Activated T-cell treated with anti-CD3 and anti-CD28 coated beads, Interleukin-2, amount 50 U/mL, for 24 hours (primary cell): ENCODE results near the gene RALGAPA2.
A peak's percentile ranks its signal among the peaks of the same experiment; 100 is the strongest.

ENCODE experiments used
- DNase-seq: peaks from one replicate; pipeline ENCODE4 v3.0.0-alpha.2; 2020
- H3K27ac Mint-ChIP-seq: 2 replicates; pipeline ENCODE4 v1.8.0; 2020; ENCODE audit warnings: mild to moderate bottlenecking, mixed read lengths
- H3K27me3 Mint-ChIP-seq: 2 replicates; pipeline ENCODE4 v1.8.0; 2020; ENCODE audit warnings: mixed read lengths
- H3K36me3 Mint-ChIP-seq: 2 replicates; pipeline ENCODE4 v1.8.0; 2020; ENCODE audit warnings: low read depth, mixed read lengths
- H3K4me1 Mint-ChIP-seq: 2 replicates; pipeline ENCODE4 v1.8.0; 2020; ENCODE audit warnings: low read depth, mixed read lengths
- H3K4me3 Mint-ChIP-seq: 2 replicates; pipeline ENCODE4 v1.8.0; 2020; ENCODE audit warnings: mild to moderate bottlenecking, moderate library complexity, mixed read lengths
- H3K9me3 Mint-ChIP-seq: 2 replicates; pipeline ENCODE4 v1.8.0; 2020; ENCODE audit warnings: mixed read lengths

The RALGAPA2 gene

GRCh38 chr20:20497242-20497978 lies 215.0 kb downstream of the RALGAPA2 start:
- Mint-ChIP-seq H3K4me3 (peak overlapping the region; percentile 39), H3K9me3 (no peaks in the 10 kb centered on the region), H3K4me1 (peaks cover 72% of the 10 kb centered on the region), H3K27ac (peak overlapping the region; percentile 91), H3K27me3 (no peaks in the 10 kb centered on the region), H3K36me3 (peaks cover 83% of the 10 kb centered on the region)
- no peak for DNase-seq

DNA sequence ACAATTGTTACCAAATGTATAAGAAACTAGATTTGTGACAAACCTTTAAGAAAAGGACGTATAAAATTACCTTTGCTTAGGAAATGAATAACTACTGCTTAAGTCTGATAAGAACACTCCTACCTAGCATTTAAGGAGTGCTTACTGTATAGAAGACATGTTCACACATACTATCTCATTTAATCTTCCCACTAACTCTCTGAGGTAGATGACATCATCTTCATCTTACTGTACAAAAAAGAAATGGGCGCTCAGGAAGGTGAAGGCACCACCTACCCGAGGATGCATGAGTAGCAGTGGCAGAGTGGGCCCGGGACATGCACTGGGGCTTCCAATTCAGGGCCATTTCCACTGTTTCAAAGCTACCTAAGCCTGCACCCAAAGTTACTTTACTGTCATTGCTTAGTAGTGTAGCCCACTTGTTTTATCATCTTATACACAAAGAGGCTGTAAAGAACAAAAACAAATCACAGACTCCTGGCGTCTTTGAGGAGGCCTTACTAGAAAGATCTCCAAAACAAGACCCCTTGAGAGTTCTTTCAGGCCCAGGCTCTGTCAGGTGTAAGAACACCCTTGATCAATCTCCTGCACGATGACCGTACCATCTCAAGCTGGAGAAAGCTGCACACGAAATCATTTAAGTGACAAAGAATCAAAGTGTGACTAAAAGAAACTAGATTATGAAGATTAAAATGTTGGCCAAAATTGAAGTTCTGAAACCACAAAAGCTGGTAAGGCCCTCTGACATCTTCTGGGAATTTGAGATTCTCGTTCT lies 216.5 kb downstream of the RALGAPA2 start:
- Mint-ChIP-seq H3K4me3 (peak overlapping the region; percentile 39), H3K36me3 (peaks cover 78% of the 10 kb centered on the region), H3K9me3 (no peaks in the 10 kb centered on the region), H3K27ac (peak overlapping the region; percentile 91), H3K27me3 (no peaks in the 10 kb centered on the region), H3K4me1 (peaks cover 78% of the 10 kb centered on the region)
- DNase-seq: no peak

GRCh38 chr20:20493701-20494100 lies 218.7 kb downstream of the RALGAPA2 start:
- peaks cover 81% of the 10 kb centered on the region for H3K36me3 Mint-ChIP-seq
- DNase-seq: no peak
- H3K9me3 Mint-ChIP-seq: no peaks in the 10 kb centered on the region
- no peaks in the 10 kb centered on the region for H3K27me3 Mint-ChIP-seq
- peaks cover 85% of the 10 kb centered on the region for H3K4me1 Mint-ChIP-seq
- H3K27ac Mint-ChIP-seq: no peak overlapping the region
- H3K4me3 Mint-ChIP-seq: no peak overlapping the region

DNA sequence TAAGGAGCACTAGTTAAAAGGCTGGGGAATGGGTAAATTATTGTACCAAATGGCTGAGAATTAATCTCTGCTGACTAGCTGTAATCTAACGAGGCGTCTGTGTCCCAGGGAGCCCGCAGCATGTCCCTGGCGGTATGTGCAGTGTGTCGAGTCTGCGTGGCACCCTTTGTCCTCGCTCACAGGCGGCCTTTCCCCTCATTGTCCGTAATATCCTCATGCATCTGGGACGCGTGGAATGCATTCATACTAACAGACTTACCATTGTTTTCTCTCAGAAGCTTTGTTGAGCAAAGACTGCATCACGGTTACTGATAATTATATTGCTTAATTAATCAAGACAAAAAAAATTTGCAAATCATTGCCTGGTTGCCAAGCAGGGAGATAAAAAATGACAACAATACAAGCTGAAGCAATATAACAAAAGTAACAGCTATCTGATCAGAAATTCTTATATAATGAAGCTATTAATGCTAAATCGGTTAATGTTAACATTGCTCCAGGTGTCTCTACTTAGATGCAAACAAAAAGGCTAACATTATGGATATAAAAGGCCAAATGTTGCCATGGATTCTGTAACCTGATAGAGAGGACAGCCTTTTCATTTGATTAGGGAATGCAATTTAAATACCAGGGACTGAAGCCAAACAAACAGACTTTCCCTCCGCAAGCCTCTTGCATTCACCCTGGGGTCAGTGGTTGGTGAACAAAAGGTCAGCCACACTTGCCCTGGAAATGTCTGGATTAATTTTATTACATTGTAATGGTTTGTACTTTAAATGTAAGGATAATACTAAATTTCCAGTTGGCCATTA lies 219.7 kb downstream of the RALGAPA2 start:
- Mint-ChIP-seq H3K4me1 (peaks cover 85% of the 10 kb centered on the region), H3K27me3 (no peaks in the 10 kb centered on the region), H3K36me3 (peaks cover 81% of the 10 kb centered on the region), H3K4me3 (no peak overlapping the region), H3K9me3 (no peaks in the 10 kb centered on the region), H3K27ac (peak overlapping the region; percentile 99)
- no peak for DNase-seq

DNA sequence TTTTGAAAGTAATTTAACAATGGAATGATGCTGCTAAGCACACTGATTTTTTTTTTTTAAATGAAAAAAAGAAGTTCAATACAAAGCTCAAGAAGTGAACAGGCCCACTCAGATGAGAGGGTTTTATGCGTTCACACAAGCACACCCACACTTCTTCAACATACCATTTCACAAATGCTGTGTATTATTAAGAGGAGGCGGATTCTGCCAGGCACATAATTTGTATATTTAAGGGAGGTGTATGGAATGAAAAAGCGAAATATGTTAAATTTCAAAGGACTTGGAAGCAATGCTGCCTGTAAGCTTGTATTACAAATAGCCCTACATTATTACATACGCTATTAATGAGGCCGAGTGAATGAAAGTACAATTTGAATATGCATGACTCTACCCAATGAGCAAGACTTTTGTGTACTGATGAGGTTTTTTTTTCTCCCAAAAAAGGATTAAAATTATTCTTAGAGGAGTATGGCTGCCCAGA lies 220.6 kb downstream of the RALGAPA2 start:
- DNase-seq: no peak
- Mint-ChIP-seq H3K4me1 (peaks cover 85% of the 10 kb centered on the region), H3K27me3 (no peaks in the 10 kb centered on the region), H3K4me3 (peak overlapping the region; percentile 81), H3K27ac (peak overlapping the region; percentile 99), H3K9me3 (no peaks in the 10 kb centered on the region), H3K36me3 (peaks cover 81% of the 10 kb centered on the region)

DNA sequence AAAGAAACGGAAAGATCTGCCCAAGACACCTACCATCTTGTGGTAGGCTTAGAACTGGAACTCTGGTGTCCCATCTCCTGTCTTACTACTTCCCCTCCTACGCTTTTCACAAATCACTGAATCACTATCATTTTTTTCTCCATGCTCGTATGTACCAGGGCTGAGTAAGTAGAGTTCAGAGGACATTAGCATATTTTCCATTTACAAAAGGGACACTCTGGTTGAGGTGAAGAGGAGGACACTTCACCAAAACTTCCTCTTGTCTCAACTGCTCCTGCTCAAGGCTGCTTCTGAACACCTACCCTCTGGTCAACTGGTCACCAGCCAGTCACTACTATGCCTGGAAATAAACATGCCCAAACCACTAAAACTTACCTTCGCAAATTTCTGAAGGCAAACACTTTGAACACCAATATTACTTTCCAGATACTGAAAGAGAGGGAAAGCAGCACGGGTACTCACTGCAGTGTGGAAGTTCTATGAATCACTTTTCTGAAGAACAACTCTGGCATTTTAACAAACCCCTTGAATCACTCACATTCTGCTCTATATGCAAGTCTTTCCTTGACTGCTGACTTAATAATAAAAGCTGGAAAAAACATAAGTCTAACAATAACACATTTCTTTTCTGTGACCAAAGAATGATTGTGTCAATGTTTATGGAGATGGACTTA lies 221.2 kb downstream of the RALGAPA2 start:
- Mint-ChIP-seq H3K4me3 (peak overlapping the region; percentile 81), H3K27me3 (no peaks in the 10 kb centered on the region), H3K27ac (peak overlapping the region; percentile 99)

GRCh38 chr20:20490673-20491072 lies 221.8 kb downstream of the RALGAPA2 start:
- peaks cover 80% of the 10 kb centered on the region for H3K4me1 Mint-ChIP-seq
- H3K36me3 Mint-ChIP-seq: peaks cover 79% of the 10 kb centered on the region
- no peaks in the 10 kb centered on the region for H3K27me3 Mint-ChIP-seq
- H3K9me3 Mint-ChIP-seq: no peaks in the 10 kb centered on the region
- peak overlapping the region; percentile 99 for H3K27ac Mint-ChIP-seq
- H3K4me3 Mint-ChIP-seq: peak overlapping the region; percentile 81
- DNase-seq: no peak

More for the DNA sequence above, 221.2 kb downstream of the RALGAPA2 start:
- DNase-seq: peak; percentile 52
- H3K9me3 Mint-ChIP-seq: no peaks in the 10 kb centered on the region
- peaks cover 82% of the 10 kb centered on the region for H3K36me3 Mint-ChIP-seq
- peaks cover 85% of the 10 kb centered on the region for H3K4me1 Mint-ChIP-seq

- Mint-ChIP-seq H3K36me3 (peaks cover 78% of the 10 kb centered on the region), H3K4me1 (peaks cover 73% of the 10 kb centered on the region), H3K4me3 (peak overlapping the region; percentile 81), H3K27me3 (no peaks in the 10 kb centered on the region), H3K9me3 (no peaks in the 10 kb centered on the region), H3K27ac (peak overlapping the region; percentile 96)
- no peak for DNase-seq
These were observed 222.6 kb downstream of the RALGAPA2 start for GRCh38 chr20:20489648-20490341.

DNA sequence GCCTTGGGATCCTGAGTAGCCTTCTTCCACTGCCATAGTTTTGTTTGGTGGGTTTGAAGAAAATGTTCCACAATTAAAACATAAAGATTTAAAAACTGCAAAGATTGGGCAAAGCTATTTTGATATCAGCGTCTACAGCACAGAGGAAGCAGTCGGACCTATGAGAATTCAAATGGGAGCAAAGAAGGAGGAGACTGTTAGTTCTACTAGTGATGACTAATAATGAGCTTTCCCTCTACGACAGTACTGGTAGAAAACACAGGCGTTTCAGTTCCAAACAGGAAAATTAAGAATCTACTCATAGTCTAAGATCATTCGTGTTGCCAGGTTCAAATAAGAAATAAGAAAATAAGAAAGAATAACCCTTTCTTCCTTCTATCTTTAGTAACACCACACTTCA lies 223.4 kb downstream of the RALGAPA2 start:
- Mint-ChIP-seq H3K36me3 (peaks cover 74% of the 10 kb centered on the region), H3K9me3 (no peaks in the 10 kb centered on the region), H3K27ac (peak overlapping the region; percentile 96), H3K4me1 (peaks cover 70% of the 10 kb centered on the region), H3K27me3 (no peaks in the 10 kb centered on the region), H3K4me3 (peak overlapping the region; percentile 81)
- DNase-seq: no peak

DNA sequence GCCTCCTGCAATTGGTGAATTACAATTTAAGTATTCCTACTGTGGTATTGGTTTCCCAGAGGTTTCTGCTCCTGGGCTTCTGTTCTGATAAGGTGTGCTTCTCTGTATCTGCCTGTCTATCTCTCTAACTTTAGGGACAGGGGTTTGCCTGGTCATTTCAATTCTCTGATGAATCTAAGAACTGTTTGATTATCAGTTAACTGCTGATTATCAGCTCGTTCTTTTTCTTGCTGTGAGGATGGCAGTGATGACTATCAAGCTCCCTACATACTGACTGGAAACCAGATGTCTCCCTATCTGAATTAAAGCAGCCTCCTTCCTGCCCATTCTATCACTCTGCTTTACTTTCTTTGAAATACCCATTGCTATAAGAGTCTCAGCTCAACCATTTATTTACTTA lies 224.1 kb downstream of the RALGAPA2 start:
- peak overlapping the region; percentile 81 for H3K4me3 Mint-ChIP-seq
- H3K36me3 Mint-ChIP-seq: peaks cover 74% of the 10 kb centered on the region
- no peaks in the 10 kb centered on the region for H3K9me3 Mint-ChIP-seq
- H3K27ac Mint-ChIP-seq: peak overlapping the region; percentile 96
- H3K27me3 Mint-ChIP-seq: no peaks in the 10 kb centered on the region
- no peak for DNase-seq
- peaks cover 74% of the 10 kb centered on the region for H3K4me1 Mint-ChIP-seq

DNA sequence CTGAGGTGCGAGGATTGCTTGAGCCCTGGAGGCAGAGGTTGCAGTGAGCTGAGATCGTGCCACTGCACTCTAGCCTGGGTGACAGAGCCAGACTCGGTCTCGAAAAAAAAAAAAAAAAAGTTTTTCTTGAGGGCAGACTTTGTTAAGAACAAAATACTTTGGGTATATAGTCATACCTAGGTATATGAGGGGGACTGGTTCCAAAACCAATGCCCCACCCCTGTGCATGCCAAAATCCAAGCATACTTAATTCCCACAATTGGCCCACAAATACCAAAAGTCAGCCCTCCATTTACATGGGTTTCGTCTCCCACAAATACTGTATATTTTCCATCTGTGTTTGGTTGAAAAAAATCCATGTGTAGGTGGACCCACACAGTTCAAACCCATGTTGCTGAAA lies 224.6 kb downstream of the RALGAPA2 start:
- H3K4me3 Mint-ChIP-seq: peak overlapping the region; percentile 81
- DNase-seq: no peak
- peaks cover 76% of the 10 kb centered on the region for H3K36me3 Mint-ChIP-seq
- no peaks in the 10 kb centered on the region for H3K9me3 Mint-ChIP-seq
- H3K27me3 Mint-ChIP-seq: no peaks in the 10 kb centered on the region
- peak overlapping the region; percentile 96 for H3K27ac Mint-ChIP-seq
- H3K4me1 Mint-ChIP-seq: peaks cover 78% of the 10 kb centered on the region

GRCh38 chr20:20483328-20483727 lies 229.1 kb downstream of the RALGAPA2 start:
- Mint-ChIP-seq H3K4me3 (no peak overlapping the region), H3K4me1 (peaks cover 73% of the 10 kb centered on the region), H3K27ac (peak overlapping the region; percentile 74), H3K27me3 (no peaks in the 10 kb centered on the region), H3K36me3 (peaks cover 72% of the 10 kb centered on the region), H3K9me3 (peaks cover 3% of the 10 kb centered on the region)
- DNase-seq: no peak

DNA sequence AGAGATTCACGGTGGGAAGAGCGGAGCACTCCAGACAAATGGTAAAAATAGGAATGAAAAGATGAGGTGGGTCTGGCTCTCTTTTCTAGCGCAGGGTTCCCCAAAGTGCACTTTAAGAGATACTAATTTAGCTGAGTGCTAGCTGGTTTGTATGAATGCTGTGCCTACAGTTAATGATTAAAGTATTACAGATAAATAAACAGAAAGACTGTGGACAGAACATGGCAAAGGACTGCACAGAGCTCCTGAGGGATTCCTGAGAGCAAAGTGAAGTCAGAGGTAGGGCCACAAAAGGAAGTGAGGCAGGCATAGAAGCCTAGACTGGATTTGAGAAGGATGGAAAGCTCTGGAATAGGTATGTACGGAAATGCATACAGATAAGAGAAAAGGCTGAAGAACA lies 230.0 kb downstream of the RALGAPA2 start:
- H3K4me3 Mint-ChIP-seq: no peak overlapping the region
- H3K27me3 Mint-ChIP-seq: no peaks in the 10 kb centered on the region
- peaks cover 65% of the 10 kb centered on the region for H3K4me1 Mint-ChIP-seq
- peaks cover 70% of the 10 kb centered on the region for H3K36me3 Mint-ChIP-seq
- H3K9me3 Mint-ChIP-seq: peaks cover 3% of the 10 kb centered on the region
- no peak for DNase-seq
- peak overlapping the region; percentile 74 for H3K27ac Mint-ChIP-seq
